ENCODE measurements around the gene KBTBD13. TPM values are rescaled to one million over a fixed set of nuclear protein-coding genes. Genes with fewer than 3 reads are reported as not detected.

The KBTBD13 gene
- polyA plus RNA-seq, 1 donor (not counting 4 experiments of a cell fraction or from before 2014, with no cell fraction given) = not detected

- H3K9me1 ChIP-seq (ENCODE audit: control insufficient read depth, extremely low read depth, insufficient read depth, low read length) = no peaks in the 10 kb centered on the region
- no peaks in the 10 kb centered on the region for H4K20me1 ChIP-seq (ENCODE audit: control insufficient read depth, extremely low read depth, insufficient read depth, low read length)
- H3K4me3 ChIP-seq (ENCODE audit: control insufficient read depth in 2 of 3, extremely low read depth in 1 of 3, insufficient read depth in 2 of 3, low read depth in 1 of 3, low read length in 3 of 3) = no peak overlapping the region
- no peaks in the 10 kb centered on the region for H3K79me2 ChIP-seq (ENCODE audit: control insufficient read depth, insufficient read depth, low read length)
- no peaks in the 10 kb centered on the region for H3K4me1 ChIP-seq (ENCODE audit: control insufficient read depth, extremely low read depth, insufficient read depth, low read length)
- H2AFZ ChIP-seq (ENCODE audit: control insufficient read depth, low read length) = no peak overlapping the region
- FAIRE-seq (no peak), DNase-seq (ENCODE audit: low read depth, low spot score) (no peak)
- dilution Hi-C loops (cut with MboI; ENCODE audit: extremely low pct_ligation_motif_present, low sequenced_read_pairs) = no loop called here
- H3K36me3 ChIP-seq (ENCODE audit: control insufficient read depth in 2 of 2, extremely low read depth in 1 of 2, insufficient read depth in 2 of 2, low read length in 2 of 2) = no peaks in the 10 kb centered on the region
- no peak for TF ChIP-seq EZH2 (IDR thresholded peaks at IDR 0.05; ENCODE audit: low read length)
- TF ChIP-seq, protein P1, sequence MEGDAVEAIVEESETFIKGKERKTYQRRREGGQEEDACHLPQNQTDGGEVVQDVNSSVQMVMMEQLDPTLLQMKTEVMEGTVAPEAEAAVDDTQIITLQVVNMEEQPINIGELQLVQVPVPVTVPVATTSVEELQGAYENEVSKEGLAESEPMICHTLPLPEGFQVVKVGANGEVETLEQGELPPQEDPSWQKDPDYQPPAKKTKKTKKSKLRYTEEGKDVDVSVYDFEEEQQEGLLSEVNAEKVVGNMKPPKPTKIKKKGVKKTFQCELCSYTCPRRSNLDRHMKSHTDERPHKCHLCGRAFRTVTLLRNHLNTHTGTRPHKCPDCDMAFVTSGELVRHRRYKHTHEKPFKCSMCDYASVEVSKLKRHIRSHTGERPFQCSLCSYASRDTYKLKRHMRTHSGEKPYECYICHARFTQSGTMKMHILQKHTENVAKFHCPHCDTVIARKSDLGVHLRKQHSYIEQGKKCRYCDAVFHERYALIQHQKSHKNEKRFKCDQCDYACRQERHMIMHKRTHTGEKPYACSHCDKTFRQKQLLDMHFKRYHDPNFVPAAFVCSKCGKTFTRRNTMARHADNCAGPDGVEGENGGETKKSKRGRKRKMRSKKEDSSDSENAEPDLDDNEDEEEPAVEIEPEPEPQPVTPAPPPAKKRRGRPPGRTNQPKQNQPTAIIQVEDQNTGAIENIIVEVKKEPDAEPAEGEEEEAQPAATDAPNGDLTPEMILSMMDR (optimal IDR thresholded peaks at IDR 0.05 in 1 of 3, IDR thresholded peaks at IDR 0.05 in 1 of 3, conservative IDR thresholded peaks at IDR 0.05 in 1 of 3; ENCODE audit: extremely low read depth in 1 of 3, insufficient read depth in 2 of 3, low read length in 3 of 3) = peak; percentile 85 to 93 (median 90)
- H3K9ac ChIP-seq (ENCODE audit: control insufficient read depth, extremely low read depth, insufficient read depth, low read length) = no peak overlapping the region
- no peaks in the 10 kb centered on the region for H3K9me3 ChIP-seq (ENCODE audit: control insufficient read depth, low read depth, low read length)
- H3K27me3 ChIP-seq (ENCODE audit: control insufficient read depth, extremely low read depth, insufficient read depth, low read length) = peaks cover 5% of the 10 kb centered on the region
- no peak overlapping the region for H3K4me2 ChIP-seq (ENCODE audit: control insufficient read depth, extremely low read depth, insufficient read depth, low read depth, low read length)
- no peak overlapping the region for H3K27ac ChIP-seq (ENCODE audit: control insufficient read depth, insufficient read depth, low read length)
Measured at GRCh38 chr15:65054333-65055200, 22.0 kb upstream of the KBTBD13 start.

DNA sequence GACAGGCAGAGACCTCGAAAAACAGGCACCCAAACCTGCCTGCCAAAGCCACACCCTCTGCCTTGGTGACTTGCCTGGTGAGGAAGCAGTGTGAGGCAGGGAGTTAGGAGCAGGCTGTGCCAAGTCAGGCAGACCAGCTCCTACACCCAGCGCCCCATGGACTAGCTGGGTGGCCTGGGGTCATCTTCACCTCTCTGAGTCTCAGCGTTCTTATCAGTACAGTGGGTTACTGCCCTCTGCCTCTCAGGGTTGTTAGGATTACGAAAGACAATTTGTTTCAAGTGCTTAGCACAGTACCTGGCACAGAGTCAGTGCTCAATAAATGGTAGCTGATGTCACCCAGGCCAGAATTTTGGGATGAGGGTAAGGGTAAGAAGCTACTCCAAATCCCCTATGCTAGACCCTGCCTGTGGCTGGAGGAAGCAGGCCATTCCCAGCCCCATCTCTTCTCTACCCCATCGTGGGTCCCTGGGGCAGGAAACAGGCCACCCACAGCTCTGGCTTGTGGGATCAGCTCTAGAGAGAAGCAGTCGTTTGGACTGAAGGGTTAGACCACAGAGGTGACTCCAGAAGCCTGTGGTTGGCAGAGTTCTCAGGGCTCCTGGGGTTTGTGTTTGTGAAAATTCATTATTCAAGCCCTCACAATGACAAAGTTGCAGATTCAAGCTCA lies 21.2 kb upstream of the KBTBD13 start:
- FAIRE-seq = no peak
- H3K27me3 ChIP-seq (ENCODE audit: control insufficient read depth, extremely low read depth, insufficient read depth, low read length) = peaks cover 7% of the 10 kb centered on the region
- dilution Hi-C loops (cut with MboI; ENCODE audit: extremely low pct_ligation_motif_present, low sequenced_read_pairs) = no loop called here
- no peak overlapping the region for H2AFZ ChIP-seq (ENCODE audit: control insufficient read depth, low read length)
- H3K9me1 ChIP-seq (ENCODE audit: control insufficient read depth, extremely low read depth, insufficient read depth, low read length) = no peaks in the 10 kb centered on the region
- no peaks in the 10 kb centered on the region for H4K20me1 ChIP-seq (ENCODE audit: control insufficient read depth, extremely low read depth, insufficient read depth, low read length)
- no peaks in the 10 kb centered on the region for H3K36me3 ChIP-seq (ENCODE audit: control insufficient read depth in 2 of 2, extremely low read depth in 1 of 2, insufficient read depth in 2 of 2, low read length in 2 of 2)
- no peak overlapping the region for H3K27ac ChIP-seq (ENCODE audit: control insufficient read depth, insufficient read depth, low read length)
- no peaks in the 10 kb centered on the region for H3K9me3 ChIP-seq (ENCODE audit: control insufficient read depth, low read depth, low read length)
- no peaks in the 10 kb centered on the region for H3K79me2 ChIP-seq (ENCODE audit: control insufficient read depth, insufficient read depth, low read length)
- H3K9ac ChIP-seq (ENCODE audit: control insufficient read depth, extremely low read depth, insufficient read depth, low read length) = no peak overlapping the region
- DNase-seq (ENCODE audit: low read depth, low spot score) = no peak
- TF ChIP-seq EZH2 (IDR thresholded peaks at IDR 0.05; ENCODE audit: low read length) = no peak
- TF ChIP-seq, protein P1 (optimal IDR thresholded peaks at IDR 0.05 in 1 of 3, IDR thresholded peaks at IDR 0.05 in 1 of 3, conservative IDR thresholded peaks at IDR 0.05 in 1 of 3; ENCODE audit: extremely low read depth in 1 of 3, insufficient read depth in 2 of 3, low read length in 3 of 3) = no peak
- no peak overlapping the region for H3K4me2 ChIP-seq (ENCODE audit: control insufficient read depth, extremely low read depth, insufficient read depth, low read depth, low read length)
- H3K4me1 ChIP-seq (ENCODE audit: control insufficient read depth, extremely low read depth, insufficient read depth, low read length) = no peaks in the 10 kb centered on the region
- no peak overlapping the region for H3K4me3 ChIP-seq (ENCODE audit: control insufficient read depth in 2 of 3, extremely low read depth in 1 of 3, insufficient read depth in 2 of 3, low read depth in 1 of 3, low read length in 3 of 3)

Measured in keratinocyte (primary cell).